Peyer's patch (tissue), 4 donors: ENCODE measurements around the gene AANAT. TPM values are rescaled to one million over a fixed set of nuclear protein-coding genes. Genes with fewer than 3 reads are reported as not detected.

Source experiments
- DNase-seq, 3 donors: peaks; one replicate each; pipeline ENCODE4 v3.0.0-alpha.2; 2017 to 2019
- H3K27ac ChIP-seq, 4 donors: fragments of 200-600 bp; sonication (generic); one replicate each; pipeline ENCODE4 v1.5.1; 2016 to 2019
- H3K27me3 ChIP-seq, 2 donors: fragments of 200-600 bp; sonication (generic); one replicate each; pipeline ENCODE4 v1.5.1; 2019
- H3K36me3 ChIP-seq, 3 donors: fragments of 200-600 bp; sonication (generic); one replicate each; pipeline ENCODE4 v1.5.1; 2016 to 2019
- H3K4me1 ChIP-seq, 4 donors: fragments of 200-600 bp; sonication (generic); one replicate each; pipeline ENCODE4 v1.5.1; 2016 to 2019
- H3K4me3 ChIP-seq, 4 donors: fragments of 200-600 bp; sonication (generic); 1 replicate in 3 of 4; 2 replicates in 1 of 4; pipeline ENCODE4 v1.5.1; 2016 to 2019; ENCODE audit warnings: mild to moderate bottlenecking in 1 of 4
- H3K9me3 ChIP-seq, 4 donors: fragments of 200-600 bp; sonication (generic); one replicate each; pipeline ENCODE4 v1.5.1; 2016 to 2019; ENCODE audit warnings: mild to moderate bottlenecking in 1 of 4
- CTCF ChIP-seq, 6 experiments: fragments of 450-650 bp in 4 of 6; fragments of 200-600 bp in 2 of 6; sonication (generic) in 1 of 6; IDR thresholded peaks; one replicate each; pipeline ENCODE4 v1.5.1; 2017 to 2019; ENCODE audit warnings: antibody characterized with exemption in 6 of 6, mild to moderate bottlenecking in 3 of 6, moderate library complexity in 1 of 6
- POLR2A ChIP-seq, 2 donors: fragments of 450-650 bp; IDR thresholded peaks; one replicate each; pipeline ENCODE4 v1.5.1; 2017; ENCODE audit warnings: antibody characterized with exemption in 2 of 2, mild to moderate bottlenecking in 2 of 2, moderate library complexity in 2 of 2
- total RNA-seq, 4 donors: library from RNA; depleted of rRNA; stranded (reverse); fragments of >200 nt; gene quantifications; one replicate each; pipeline ENCODE4 v1.1.0, GENCODE V29; 2016

Gene AANAT
- total RNA-seq, 4 donors from 2014 or later, result not detected

GRCh38 chr17:76422860-76423259, 44.5 kb upstream of the AANAT start:
- Histone ChIP-seq H3K9me3 (no peaks in the 10 kb centered on the region), H3K4me3 (no peak overlapping the region), H3K27ac (no peak overlapping the region), H3K4me1 (peaks cover 0 to 9% (median 5%) of the 10 kb centered on the region in 4 donors), H3K27me3 (no peaks in the 10 kb centered on the region), H3K36me3 (no peaks in the 10 kb centered on the region)
- DNase-seq, result peak in 1 of 3 donors; percentile 7
- TF ChIP-seq POLR2A (IDR thresholded peaks at IDR 0.05), result no peak
- no peak for TF ChIP-seq CTCF (IDR thresholded peaks at IDR 0.05)

DNA sequence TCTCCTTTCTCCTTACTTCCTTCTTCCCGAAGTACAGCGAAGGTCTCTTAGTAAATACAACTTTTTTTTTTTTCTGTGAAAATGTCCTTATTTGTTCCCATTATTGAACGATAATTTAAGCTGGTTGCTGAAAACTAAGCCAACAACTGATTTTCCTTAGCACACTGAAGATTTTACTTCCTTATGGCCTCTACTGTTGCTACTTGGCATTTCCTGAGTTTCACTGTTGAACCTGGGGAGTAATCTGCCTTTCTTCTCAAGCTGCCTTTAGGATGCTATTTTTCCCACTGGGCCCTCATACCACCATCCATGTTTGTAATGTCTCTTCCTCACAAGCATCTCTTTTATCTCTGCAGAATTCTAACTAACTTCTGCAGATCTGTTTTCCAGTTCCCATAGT, 40.5 kb upstream of the AANAT start:
- H3K4me3 ChIP-seq, result no peak overlapping the region
- H3K27me3 ChIP-seq, result no peaks in the 10 kb centered on the region
- H3K9me3 ChIP-seq, result no peaks in the 10 kb centered on the region
- DNase-seq, result no peak
- H3K27ac ChIP-seq, result no peak overlapping the region
- no peak for TF ChIP-seq POLR2A (IDR thresholded peaks at IDR 0.05)
- no peak for TF ChIP-seq CTCF (IDR thresholded peaks at IDR 0.05)
- peaks cover 0 to 10% (median 2%) of the 10 kb centered on the region in 4 donors for H3K4me1 ChIP-seq
- no peaks in the 10 kb centered on the region for H3K36me3 ChIP-seq

DNA sequence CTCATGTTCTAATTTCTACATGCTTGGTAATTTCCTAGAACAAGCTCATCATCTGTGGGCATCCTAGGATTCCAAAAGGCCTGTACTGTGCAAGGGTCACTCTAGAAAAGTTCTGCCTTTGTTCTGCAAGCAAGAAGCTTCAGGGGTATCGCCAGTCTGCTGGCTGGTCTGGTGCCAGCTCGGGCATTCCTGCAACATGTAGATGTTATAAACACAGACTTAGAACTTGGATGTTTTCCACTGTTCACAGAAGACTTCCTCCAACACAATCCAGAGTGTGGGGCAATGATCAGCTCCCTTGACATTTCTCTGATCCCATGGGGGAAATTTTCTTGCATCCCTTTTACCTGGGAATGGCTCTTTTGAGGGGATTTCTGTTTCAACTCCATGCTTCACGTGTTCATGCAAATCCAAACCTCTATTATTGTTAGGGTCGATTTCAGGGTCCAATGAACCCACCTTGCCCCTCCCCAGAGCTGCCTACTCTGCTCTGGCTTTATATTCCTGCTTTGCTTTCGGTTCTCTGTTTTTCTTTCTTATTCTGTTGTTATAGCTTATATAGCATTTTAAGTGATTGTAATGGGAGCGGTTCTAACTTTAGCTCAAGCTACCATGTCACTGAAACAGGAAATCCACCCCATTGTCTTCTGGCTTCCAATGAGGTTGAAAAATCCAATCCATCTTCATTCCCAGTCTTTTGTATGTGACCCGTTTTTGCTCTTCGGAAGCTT, 39.7 kb upstream of the AANAT start:
- no peaks in the 10 kb centered on the region for H3K27me3 ChIP-seq
- peak overlapping the region in 1 of 4 donors; percentile 44 for H3K27ac ChIP-seq
- no peaks in the 10 kb centered on the region for H3K9me3 ChIP-seq
- DNase-seq, result peak in 2 of 3 donors; percentile 5 to 48
- H3K36me3 ChIP-seq, result no peaks in the 10 kb centered on the region
- peaks cover 0 to 10% (median 2%) of the 10 kb centered on the region in 4 donors for H3K4me1 ChIP-seq
- TF ChIP-seq CTCF (IDR thresholded peaks at IDR 0.05) (no peak), POLR2A (IDR thresholded peaks at IDR 0.05) (no peak)
- H3K4me3 ChIP-seq, result no peak overlapping the region

DNA sequence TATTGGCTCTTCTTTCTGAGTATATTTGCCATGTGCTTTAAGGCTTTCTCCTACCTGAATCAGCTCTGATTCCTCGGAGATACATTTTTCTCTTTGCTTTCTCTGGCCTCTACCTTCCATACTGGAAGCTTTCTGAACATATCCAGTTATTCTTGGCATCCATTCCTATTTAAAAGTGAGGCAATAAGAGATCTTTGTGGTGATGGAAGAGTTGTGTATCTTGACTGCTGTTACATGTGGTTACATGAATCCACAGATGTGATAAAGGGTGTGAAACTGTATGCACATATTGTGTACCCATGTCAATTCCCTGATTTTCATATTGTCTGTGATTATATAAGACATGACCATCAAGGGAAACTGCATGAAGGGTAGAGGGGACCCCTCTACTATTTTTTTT, 38.9 kb upstream of the AANAT start:
- H3K27ac ChIP-seq, result peak overlapping the region in 1 of 4 donors; percentile 44
- TF ChIP-seq CTCF (IDR thresholded peaks at IDR 0.05), result no peak
- no peak for TF ChIP-seq POLR2A (IDR thresholded peaks at IDR 0.05)
- DNase-seq, result no peak
- H3K27me3 ChIP-seq, result no peaks in the 10 kb centered on the region
- H3K4me1 ChIP-seq, result peaks cover 0 to 10% (median 2%) of the 10 kb centered on the region in 4 donors
- no peaks in the 10 kb centered on the region for H3K36me3 ChIP-seq
- H3K4me3 ChIP-seq, result no peak overlapping the region
- H3K9me3 ChIP-seq, result no peaks in the 10 kb centered on the region

GRCh38 chr17:76431509-76431908, 35.9 kb upstream of the AANAT start:
- H3K36me3 ChIP-seq, result peaks cover 0 to 5% (median 0%) of the 10 kb centered on the region in 3 donors
- no peak overlapping the region for H3K27ac ChIP-seq
- no peak overlapping the region for H3K4me3 ChIP-seq
- no peaks in the 10 kb centered on the region for H3K9me3 ChIP-seq
- TF ChIP-seq POLR2A (IDR thresholded peaks at IDR 0.05) (no peak), CTCF (IDR thresholded peaks at IDR 0.05) (no peak)
- peaks cover 0 to 10% (median 2%) of the 10 kb centered on the region in 4 donors for H3K4me1 ChIP-seq
- no peak for DNase-seq
- H3K27me3 ChIP-seq, result no peaks in the 10 kb centered on the region
